SW480 (cell line): ENCODE data around the gene TBC1D1.
A peak's percentile ranks its signal among the peaks of the same experiment; 100 is the strongest.

Experiments used
- DNase-seq: peaks from one replicate; pipeline ENCODE4 v3.0.0-alpha.2; 2016; ENCODE audit warnings: low spot score

TBC1D1 gene

DNA sequence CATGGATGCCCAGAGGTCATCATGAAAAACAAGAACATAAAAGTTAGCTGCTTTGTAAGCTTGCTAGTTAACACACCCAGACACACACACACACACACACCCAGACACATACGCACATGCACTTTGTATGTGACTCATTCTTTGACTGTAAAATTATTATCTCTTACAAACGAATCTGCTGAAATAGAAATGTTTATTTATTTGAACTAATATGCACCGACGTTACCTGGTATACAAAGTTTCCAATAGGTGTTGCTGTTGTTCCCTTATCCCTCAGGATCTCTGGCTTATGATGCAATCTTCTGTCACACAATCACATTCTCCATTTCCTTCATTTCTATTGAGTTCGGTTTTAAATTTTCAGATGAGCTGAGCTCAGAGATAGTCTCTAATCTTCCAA is 278.6 kb downstream of the TBC1D1 start:
- DNase-seq, result peak; percentile 78

DNA sequence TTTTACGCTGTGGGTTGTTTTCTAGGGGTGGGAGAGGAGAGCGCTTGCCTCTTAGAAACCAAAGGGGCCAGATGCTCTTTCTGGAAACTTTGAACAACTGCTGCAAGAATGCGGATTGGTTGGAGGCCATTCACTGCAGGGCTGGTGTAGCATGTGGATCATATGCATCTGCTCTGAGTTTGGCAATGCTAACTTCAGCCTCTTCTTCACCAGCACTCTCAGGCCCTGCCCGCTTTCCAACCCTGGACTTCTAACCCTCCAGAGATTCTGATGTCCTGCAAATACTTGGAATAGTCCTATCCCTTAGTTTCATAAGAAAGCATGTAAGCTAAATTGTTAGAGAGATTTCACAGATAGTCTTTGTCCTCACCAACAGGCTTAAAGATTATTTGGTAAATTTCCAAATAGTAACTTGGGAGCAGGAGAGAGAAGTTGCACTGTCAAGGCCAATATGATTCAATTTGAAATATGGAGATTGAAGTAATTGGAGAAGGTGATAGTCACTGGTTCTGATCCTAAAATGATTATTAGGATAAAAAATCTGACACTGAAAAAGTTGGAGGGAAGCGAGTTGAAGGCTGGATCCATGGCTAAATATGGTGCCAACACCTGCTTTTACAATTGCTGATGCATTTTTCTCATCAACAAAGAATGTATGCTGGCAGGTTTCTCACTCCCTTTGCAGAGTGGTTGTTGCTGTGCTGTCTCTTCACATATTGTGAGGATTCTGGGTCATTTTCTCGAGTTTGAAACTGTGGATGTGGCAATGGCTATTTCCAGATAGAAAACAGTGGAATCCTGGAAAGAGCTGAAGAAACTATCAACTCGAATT is 279.7 kb downstream of the TBC1D1 start:
- DNase-seq, result no peak

DNA sequence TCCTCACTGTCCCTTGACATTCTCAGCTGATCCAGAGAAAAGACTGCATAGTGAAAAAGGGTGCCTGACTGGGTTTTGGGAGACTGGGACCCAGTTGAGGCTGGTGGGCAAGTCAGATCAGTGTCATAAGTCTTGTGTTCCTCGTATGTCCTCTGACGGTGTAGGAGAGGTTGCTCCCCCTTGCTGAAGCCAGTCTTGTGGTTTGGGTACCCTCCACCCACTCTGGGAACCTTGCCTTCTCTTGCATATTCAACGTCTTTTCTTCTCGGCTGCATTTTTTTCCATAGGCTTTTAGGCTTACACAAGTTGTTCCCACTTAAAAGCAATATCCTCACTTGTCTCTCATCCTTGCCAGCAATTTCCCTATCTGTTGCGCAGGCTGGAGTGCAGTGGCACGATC is 281.2 kb downstream of the TBC1D1 start:
- DNase-seq, result no peak

DNA sequence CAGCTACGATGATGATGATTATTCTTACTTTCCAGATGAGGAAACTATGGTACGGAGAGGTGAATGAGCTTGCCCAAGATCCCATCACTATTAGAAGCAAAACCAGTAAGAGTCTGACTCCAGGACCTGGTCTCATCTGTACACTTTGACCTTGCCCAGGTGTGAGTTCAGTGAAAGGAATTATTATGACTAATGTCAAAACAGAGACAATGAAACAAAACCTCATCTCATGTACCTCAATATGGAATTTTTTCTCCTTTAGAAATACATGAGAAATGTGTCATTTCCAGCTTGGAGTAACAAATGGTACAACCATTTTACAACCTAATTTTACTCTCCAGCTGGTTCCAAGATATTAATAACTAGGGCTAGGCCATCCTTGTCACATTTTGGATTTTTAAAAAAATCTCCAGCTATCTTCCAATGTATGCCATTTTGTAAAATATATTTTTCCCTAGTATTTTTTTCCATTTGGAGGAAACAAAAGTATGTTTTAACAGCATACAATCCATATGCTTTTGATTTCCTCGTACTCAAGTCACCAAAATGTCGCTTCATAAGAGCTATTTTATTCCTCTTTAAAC is 283.1 kb downstream of the TBC1D1 start:
- DNase-seq, result no peak

DNA sequence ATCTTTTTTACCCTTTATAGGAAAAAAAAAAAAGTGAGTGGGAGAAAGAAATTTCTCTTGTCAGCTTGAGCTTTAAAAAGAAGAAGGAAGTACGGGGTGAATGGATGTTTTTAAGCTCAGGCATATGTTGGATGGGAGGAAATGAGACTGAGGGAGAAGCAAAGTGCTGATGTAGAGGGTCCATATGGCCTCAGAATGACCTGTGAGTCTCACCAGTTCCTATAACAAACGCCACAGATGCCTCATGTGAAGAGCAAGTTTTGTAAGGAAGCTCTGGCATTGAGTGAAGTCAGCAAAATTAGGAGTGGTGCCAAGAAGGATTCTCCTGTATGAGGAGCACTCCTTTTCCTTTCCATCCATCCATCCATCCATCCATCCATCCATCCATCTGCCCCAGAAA is 283.9 kb downstream of the TBC1D1 start:
- no peak for DNase-seq

DNA sequence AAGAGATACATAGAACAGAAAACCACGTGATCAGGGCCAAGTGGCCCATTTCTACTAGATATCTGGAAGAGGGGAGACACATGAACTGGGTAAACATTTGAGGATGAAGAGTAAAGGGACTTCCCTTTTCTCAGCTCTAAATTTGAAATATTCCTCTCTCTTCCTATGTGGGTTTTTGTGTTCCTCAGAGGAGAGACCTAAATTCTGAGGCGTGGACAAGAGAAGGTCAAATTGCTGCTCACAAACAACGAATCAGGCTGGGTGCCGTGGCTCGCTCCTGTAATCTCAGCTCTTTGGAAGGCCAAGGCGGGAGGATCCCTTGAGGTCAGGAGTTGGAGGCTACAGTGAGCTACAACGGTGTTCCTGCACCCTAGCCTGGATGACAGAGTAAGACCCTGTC is 285.3 kb downstream of the TBC1D1 start:
- no peak for DNase-seq

DNA sequence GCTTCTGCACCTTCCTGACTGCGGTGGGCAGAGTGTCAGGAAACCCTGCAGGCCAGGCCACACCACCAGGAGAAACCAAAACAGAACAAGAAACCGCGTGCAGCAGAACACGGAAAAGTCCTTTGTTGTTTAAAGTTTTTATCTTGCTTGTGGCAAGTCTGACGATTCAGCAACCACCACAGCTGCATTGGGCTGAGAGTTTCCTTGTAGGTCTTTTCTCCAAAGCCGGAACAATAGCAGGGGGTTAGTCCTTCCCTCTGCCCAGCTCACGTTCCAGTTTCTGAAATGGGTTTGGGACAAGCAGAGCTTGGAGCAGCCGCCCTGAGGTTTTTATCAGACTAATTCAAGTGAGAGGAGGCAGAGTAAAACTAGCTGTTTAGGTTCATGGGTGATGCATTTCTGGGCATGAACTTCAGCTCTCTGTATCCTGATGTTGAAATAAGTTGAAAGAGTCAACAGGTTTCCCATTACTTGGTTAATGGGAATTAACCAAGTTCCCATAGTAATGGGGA is 286.2 kb downstream of the TBC1D1 start:
- DNase-seq, result no peak

DNA sequence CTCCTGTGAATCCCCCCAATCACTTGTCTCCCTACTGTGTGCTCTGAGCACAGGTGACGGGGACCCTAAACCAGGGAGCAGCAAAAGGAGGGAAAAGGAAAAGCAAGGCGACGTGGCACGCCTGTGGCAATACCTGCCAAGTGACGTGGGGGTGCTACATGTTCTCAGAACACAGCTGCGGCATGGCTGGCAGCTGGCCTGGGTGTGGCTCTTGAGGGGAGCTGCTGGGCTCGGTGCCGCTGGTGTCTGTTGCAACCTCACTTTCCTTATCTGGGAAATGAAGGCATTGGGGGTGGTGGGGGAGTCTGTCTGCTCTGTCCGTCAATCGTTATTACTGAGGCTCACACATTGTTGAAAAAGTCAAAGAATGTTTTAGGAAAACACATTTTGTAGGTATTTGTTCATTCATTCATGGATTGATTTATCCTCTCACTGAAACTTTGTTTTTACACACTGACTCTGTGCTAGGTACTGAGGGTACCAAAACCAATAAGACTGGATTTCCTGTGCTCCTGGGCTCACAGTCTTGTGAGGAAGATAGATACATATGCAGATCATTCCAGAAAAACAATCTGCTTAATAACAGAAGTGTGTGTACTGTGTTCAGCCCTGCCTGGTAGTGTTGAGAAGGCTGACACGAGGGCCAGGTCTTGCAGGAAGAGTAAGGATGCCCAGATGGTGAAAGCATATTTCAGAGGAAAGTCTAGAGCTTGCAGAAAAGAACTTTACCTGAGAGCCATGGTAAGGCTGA is 286.9 kb downstream of the TBC1D1 start:
- DNase-seq, result peak; percentile 58

DNA sequence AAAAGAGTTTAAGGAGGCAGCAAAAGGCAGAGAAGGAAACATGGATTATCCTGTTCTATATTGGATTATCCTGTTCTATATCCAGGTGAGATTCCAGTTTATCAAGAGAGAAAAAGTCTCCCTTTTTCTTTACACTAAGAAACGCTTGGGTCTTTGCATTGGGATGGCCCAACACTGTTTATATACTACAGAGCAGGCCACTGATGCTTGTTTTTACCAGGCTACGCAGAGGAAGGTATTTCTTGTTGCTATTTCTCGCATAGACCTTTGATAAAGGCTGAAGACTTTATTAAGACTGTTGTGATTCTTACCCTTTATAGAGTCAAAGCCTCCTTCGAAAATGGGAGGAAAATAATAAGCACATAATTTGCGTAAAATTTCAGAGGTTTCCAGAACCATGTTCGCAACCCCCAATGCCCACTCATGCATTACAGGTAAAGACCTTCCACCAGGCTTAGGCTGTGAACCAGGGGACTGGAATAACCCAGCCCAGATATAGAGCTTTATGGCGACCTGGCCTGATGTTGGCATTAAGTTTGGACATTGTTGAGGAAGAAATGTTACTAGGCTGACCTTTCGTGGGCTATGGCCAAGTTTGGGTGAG is 287.6 kb downstream of the TBC1D1 start:
- DNase-seq, result no peak

DNA sequence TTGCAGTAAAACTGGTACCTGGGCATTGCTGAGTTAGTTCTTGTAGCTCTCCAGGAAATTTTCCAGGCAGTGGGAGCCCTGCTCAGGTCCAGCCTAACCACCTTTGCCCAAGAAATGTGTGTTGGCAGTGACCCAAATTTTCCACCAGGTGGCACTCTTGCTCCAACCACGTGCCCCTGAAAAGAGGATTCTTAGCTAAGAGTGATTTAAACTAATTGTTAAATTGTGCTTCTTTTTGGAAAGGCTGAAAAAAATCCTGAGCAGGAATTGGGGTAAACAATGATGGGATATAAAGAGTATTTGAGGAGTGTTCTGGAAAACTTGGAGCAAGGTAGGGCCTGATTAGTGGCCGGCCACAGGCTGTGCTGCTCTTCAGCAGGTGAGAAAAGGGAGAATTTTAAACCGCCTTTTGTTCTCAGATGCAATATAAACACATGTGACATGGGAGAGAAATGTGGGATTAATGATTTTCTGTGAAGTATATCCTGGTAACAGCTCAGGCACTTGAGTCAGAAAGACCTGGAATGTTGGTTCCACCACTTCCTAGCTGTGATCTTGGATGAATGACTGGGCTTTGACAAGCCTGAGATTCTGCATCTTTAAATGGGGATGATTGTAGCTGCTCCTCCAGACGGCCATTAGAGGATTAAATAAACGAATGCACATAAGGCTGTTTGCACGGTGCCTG is 288.9 kb downstream of the TBC1D1 start:
- DNase-seq, result peak; percentile 54

DNA sequence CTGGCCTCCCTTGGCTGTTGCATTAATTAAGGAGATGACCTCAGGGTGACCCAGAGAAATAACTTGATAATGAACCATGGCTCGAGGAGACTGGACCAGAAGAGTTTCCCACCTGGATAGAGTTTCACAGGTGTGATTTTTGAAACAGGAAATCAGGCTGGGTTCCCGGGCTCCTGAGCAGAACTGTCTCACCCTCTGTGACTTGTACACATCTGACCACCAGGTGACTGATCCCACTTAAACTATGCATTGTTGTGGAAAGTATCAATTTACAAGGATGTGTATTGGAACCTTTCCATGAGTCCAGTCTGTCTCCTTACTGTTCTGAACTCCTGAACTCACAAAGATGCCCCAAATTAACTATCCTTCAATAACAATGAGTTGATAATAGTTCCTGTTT is 289.6 kb downstream of the TBC1D1 start:
- DNase-seq, result peak; percentile 52

DNA sequence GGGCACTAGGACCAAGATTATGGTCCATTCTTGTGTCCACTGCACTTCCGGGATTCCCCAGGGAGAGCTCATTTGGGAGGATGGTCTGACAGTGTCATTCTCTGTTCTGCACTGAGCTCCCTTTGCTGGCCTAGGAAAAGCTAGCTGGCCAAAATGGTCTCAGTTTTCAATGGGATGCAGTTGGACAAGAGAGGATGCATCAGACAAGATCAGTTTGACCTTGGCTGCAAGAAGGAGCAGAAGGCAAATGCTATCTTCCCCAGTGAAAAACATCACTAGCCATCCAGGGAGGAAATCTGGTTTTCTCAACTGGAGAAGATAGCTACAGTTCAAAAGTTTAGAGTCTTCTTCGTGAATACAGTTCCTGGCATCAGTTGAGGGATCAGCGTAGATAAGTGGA is 290.4 kb downstream of the TBC1D1 start:
- no peak for DNase-seq

DNA sequence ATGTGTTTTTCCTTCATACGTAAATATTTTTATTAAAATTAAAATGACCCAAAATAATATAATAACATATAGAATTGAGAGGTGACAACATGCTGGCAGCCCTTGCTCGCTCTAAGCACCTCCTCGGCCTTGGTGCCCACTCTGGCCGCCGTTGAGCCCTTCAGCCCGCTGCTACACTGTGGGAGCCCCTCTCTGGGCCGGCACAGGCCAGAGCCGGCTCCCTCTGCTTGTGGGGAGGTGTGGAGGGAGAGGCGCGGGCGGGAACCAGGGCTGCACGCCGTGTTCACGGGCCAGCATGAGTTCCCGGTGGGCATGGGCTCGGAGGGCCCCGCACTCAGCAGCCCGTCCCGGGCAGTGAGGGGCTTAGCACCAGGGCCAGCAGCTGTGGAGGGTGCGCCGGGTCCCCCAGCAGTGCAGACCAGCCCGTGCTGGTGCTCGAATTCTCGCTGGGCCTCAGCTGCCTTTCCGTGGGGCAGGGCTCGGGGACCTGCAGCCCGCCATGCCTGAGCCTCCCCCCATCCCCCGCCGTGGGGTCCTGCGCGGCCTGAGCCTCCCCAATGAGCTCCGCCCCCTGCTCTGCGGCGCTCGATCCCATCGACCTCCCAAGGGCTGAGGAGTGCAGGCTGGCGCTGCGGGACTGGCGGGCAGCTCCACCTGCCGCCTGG is 291.6 kb downstream of the TBC1D1 start:
- no peak for DNase-seq

DNA sequence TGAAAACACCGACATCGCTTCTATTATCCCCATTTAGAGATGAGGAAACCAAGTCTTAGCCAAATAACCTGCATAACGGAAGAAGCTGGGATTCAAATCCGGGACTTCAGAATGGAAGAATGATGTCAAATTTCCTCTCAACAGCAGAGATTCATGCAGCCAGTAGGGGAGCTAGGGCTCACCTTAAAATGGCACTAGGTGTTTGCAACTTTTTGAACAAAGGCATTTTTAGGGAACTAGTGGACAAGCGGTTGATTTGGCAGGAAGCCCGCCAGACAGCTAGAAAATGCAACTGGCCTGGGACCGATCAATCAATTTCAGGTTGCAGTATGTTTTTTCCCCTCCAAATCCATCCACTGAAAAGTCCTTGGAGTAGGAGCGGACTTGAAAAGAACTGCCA is 293.5 kb downstream of the TBC1D1 start:
- no peak for DNase-seq

DNA sequence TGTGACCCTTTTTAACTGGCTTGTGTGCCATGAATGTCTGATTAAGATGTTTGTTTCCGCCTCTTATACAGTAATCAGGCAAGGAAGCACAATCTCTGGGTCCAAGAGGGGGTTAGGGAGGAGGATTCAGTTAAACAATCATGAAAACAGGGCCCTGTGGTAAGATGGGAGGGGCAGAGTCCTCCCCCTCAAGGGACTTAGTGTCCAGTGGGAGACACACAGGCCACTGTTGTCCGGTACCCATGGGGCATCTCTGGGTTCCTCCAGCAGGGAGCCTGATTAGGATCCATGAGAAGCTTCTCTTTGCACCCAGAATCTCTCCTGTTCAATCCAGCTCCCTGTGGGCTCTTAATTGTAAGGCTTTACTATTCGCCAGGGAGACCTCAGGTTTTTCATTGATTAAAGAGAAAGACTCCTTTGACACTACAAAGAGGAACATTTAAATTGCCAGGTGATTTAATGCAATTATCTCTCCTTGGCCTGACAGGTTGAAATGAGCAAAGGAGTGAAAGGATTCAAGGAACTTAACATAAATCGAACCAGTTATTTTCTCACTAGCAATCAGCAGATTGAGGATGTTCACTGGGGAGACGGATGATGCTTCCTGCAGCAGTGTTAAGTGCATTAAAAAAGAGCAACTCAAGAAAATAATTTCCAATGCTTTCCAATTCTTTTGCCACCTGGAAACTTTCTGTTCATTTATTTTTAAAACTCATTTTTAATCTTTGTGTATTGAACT is 294.7 kb downstream of the TBC1D1 start:
- DNase-seq, result no peak

DNA sequence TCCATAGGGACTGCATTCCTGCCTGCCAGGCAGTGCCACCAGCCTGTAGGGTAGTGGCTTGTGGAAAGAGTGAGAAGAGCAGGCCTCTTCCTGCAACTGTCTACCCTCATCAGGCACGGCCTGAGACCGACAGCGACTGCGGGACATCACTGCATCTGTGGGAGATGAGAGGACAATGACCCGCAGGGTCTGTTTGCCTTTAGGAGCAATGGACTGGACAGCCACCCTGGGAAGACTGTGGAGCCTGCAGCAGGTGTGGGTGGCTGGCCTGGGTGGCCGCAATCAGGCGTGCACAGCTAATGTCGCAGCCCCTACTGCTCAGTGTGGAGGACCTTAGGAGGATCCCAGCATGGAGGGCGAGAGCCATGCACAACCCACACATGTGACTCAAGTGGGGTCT is 297.3 kb downstream of the TBC1D1 start:
- no peak for DNase-seq

DNA sequence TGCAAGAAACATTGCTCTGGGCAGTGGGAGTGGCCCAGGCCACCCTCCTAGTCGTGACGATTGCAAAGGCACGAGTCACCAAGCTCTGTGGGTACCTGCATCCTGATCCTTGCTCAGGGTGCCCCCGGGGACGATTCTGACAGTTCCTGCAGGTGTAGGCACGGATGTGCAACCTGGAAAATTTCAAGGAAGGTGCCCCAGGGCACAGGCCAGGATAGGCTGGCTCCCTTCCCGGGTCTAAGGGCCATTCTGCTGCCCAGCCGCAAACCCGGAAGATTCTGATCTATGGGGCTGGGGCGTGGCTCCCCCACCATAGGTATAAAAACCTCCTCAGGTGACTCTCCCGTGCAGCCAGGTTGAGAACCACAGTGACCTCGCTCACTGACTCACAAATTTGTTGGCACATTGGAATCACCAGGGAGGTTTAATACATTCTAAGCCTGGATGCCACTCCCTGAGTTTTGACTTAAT is 297.8 kb downstream of the TBC1D1 start:
- DNase-seq, result peak; percentile 77
